K562 (cell line): ENCODE results near the gene LRRC47. TPM values are rescaled to one million over a fixed set of nuclear protein-coding genes. Genes with fewer than 3 reads are reported as not detected.

Experiments used
- ATAC-seq: fragments of 200-7000 bp; cut with Tn5 transposase; 3 replicates; pipeline ENCODE4 v1.9.1; 2020; ENCODE audit warnings: moderate library complexity
- BruUV-seq: library from RNA; stranded (reverse); fragments of 400-500 nt; replicated peaks from 2 replicates; lab custom pipeline; 2021; lab: Mats Ljungman, UMichigan
- CTCF ChIA-PET: fragments of 300-600 bp; formaldehyde crosslinking; extraction: SDS; loops from one replicate; lab custom pipeline; 2021; ENCODE audit warnings: low intra/inter-chr PET ratio; lab: Yijun Ruan, JAX
- POLR2A ChIA-PET: fragments of 300-600, 350-650 bp; sonication (Branson Sonifier 250); formaldehyde crosslinking; extraction: SDS; loops from one replicate; lab custom pipeline; 2021; ENCODE audit warnings: antibody characterized with exemption, inconsistent platforms; lab: Yijun Ruan, JAX
- DNase-seq, 4 experiments: peaks; one replicate each; pipeline versions ENCODE4 v3.0.0 to v3.0.0-alpha.2; 2011 to 2018; ENCODE audit warnings: low spot score in 3 of 4, mixed read lengths in 3 of 4; ENCODE audit errors: extremely low read depth in 1 of 4
- FAIRE-seq: peaks from 2 replicates; lab custom pipeline; 2011; peaks lifted over from hg19 to GRCh38; lab: Jason Lieb, UNC
- H2AFZ ChIP-seq: 2 replicates; pipeline ENCODE4 v1.6.0; 2011; ENCODE audit warnings: low read depth, low read length, control low read depth, inconsistent platforms
- H3K27ac ChIP-seq: fragments of 200-600 bp; 3 replicates; pipeline ENCODE4 v1.8.0; 2011; ENCODE audit warnings: low read depth, mild to moderate bottlenecking, control low read depth, inconsistent platforms, low read length, moderate library complexity, mixed read lengths; ENCODE audit errors: extremely low read depth
- H3K27me3 ChIP-seq, 2 experiments: fragments of 300-600 bp in 1 of 2; 2 replicates in 1 of 2; 3 replicates in 1 of 2; pipeline versions ENCODE4 v1.6.0 to v1.8.0; 2011; ENCODE audit warnings: inconsistent platforms in 2 of 2, low read length in 2 of 2, mild to moderate bottlenecking in 1 of 2, mixed read lengths in 1 of 2, moderate library complexity in 1 of 2; ENCODE audit not compliant: control insufficient read depth in 2 of 2, insufficient read depth in 2 of 2
- H3K36me3 ChIP-seq: fragments of 300-600 bp; 3 replicates; pipeline ENCODE4 v1.8.0; 2011; ENCODE audit warnings: mild to moderate bottlenecking, low read length, inconsistent platforms; ENCODE audit not compliant: control insufficient read depth, insufficient read depth
- H3K4me1 ChIP-seq, 2 experiments: fragments of 200-600 bp in 1 of 2; replicated peaks in 1 of 2; 2 replicates in 1 of 2; 3 replicates in 1 of 2; pipeline versions ENCODE4 v1.5.1 to v1.8.0; 2011; ENCODE audit warnings: inconsistent platforms in 2 of 2, low read length in 2 of 2, mild to moderate bottlenecking in 1 of 2, mixed read lengths in 1 of 2, moderate library complexity in 1 of 2; ENCODE audit not compliant: control insufficient read depth in 2 of 2, insufficient read depth in 2 of 2
- H3K4me2 ChIP-seq: 2 replicates; pipeline ENCODE4 v1.6.1; 2011; ENCODE audit warnings: low read length, control low read depth, inconsistent platforms, mixed read lengths; ENCODE audit not compliant: insufficient read depth
- H3K4me3 ChIP-seq: fragments of 200-600 bp; sonication (generic), shearing (Covaris generic); 2 replicates; pipeline ENCODE4 v1.5.1; 2016; ENCODE audit warnings: control low read depth, inconsistent platforms
- H3K79me2 ChIP-seq: fragments of 200-600 bp; 3 replicates; pipeline ENCODE4 v1.8.0; 2011; ENCODE audit warnings: low read length, inconsistent platforms; ENCODE audit not compliant: control insufficient read depth, insufficient read depth
- H3K9ac ChIP-seq, 2 experiments: 2 replicates each; pipeline versions ENCODE4 v1.6.0 to v1.6.1; 2011; ENCODE audit warnings: low read depth in 2 of 2, low read length in 2 of 2, control low read depth in 1 of 2, inconsistent platforms in 1 of 2, mild to moderate bottlenecking in 1 of 2, mixed read lengths in 1 of 2; ENCODE audit not compliant: insufficient read depth in 1 of 2
- H3K9me1 ChIP-seq: one replicate; pipeline ENCODE4 v1.6.0; 2011; ENCODE audit warnings: inconsistent platforms, mild to moderate bottlenecking, low read length, moderate library complexity; ENCODE audit not compliant: control insufficient read depth, insufficient read depth
- H3K9me3 ChIP-seq: replicated peaks from 2 replicates; pipeline ENCODE4 v1.5.1; 2011; ENCODE audit warnings: low read depth, low read length, inconsistent platforms; ENCODE audit not compliant: control insufficient read depth, insufficient read depth
- H4K20me1 ChIP-seq: replicated peaks from 2 replicates; pipeline ENCODE4 v1.6.1; 2011; ENCODE audit warnings: low read length, inconsistent platforms, mixed read lengths; ENCODE audit not compliant: control insufficient read depth, insufficient read depth
- EGR1 ChIP-seq: fragments of 450-650 bp; conservative IDR thresholded peaks from 2 replicates; pipeline ENCODE4 v1.6.1; 2017; ENCODE audit warnings: mild to moderate bottlenecking
- HDAC8 ChIP-seq: fragments of 450-650 bp; IDR thresholded peaks from 2 replicates; pipeline ENCODE4 v1.6.1; 2016; ENCODE audit warnings: mild to moderate bottlenecking, missing genetic modification characterization, moderate library complexity, missing compliant biosample characterization
- HNRNPLL ChIP-seq: fragments of 200-400 bp; formaldehyde crosslinking; IDR thresholded peaks from 2 replicates; pipeline ENCODE4 v1.6.1; 2017; ENCODE audit warnings: low read length, low read depth, mild to moderate bottlenecking; ENCODE audit not compliant: poor library complexity, severe bottlenecking
- JUN ChIP-seq, 2 experiments: sonication (generic) in 1 of 2; formaldehyde crosslinking in 1 of 2; IDR thresholded peaks; 2 replicates each; pipeline versions ENCODE4 v1.6.1 to v1.8.0; 2012 to 2022; ENCODE audit warnings: borderline replicate concordance in 2 of 2, mild to moderate bottlenecking in 2 of 2, improper control_type of control experiment in 1 of 2, low read depth in 1 of 2, low read length in 1 of 2, missing genetic modification reagents in 1 of 2
- KDM5B ChIP-seq: fragments of 200-600 bp; sonication (generic); IDR thresholded peaks from 2 replicates; pipeline ENCODE4 v1.6.1; 2012; ENCODE audit warnings: low read depth, mild to moderate bottlenecking, moderate library complexity, low read length, control low read depth, inconsistent platforms; ENCODE audit not compliant: insufficient replicate concordance
- PYGO2 ChIP-seq: fragments of 450-650 bp; IDR thresholded peaks from 2 replicates; pipeline ENCODE4 v1.6.1; 2016; ENCODE audit warnings: mild to moderate bottlenecking, missing genetic modification characterization, moderate library complexity, missing compliant biosample characterization
- WGBS: fragments of 100-300 bp; shearing (Covaris generic); methylation state at CpG from one replicate; pipeline ENCODE4 v1.1.6; 2016; ENCODE audit warnings: low coverage, mixed read lengths; ENCODE audit not compliant: insufficient coverage; ENCODE audit errors: missing lambda C conversion rate; 5-methylcytosine and 5-hydroxymethylcytosine counted together
- in situ Hi-C: fragments of 300-500 bp; cut with MboI; formaldehyde crosslinking; loops from 4 replicates; pipeline ENCODE4 v1.15.0; 2018; ENCODE audit warnings: inconsistent platforms, mixed read lengths
- intact Hi-C: fragments of 100-400 bp; cut with micrococcal nuclease; formaldehyde crosslinking; loops from 2 replicates; pipeline ENCODE4 v1.14.2; 2022
- polyA plus RNA-seq, 8 experiments: library from polyadenylated mRNA; depleted of rRNA in 4 of 8; stranded (reverse) in 5 of 8; unstranded in 3 of 8; fragments of >200 nt; fragmentation: Nextera tagmentation in 2 of 8; fragmentation: Illumina TruSeq in 1 of 8; extraction: Ambion mirVana in 2 of 8; extraction: Trizol in 1 of 8; gene quantifications; 2 replicates each; pipeline versions ENCODE4 v1.2.1 to v1.2.3, GENCODE V29; 2011 to 2014; ENCODE audit warnings: inconsistent platforms in 1 of 8, missing spikeins in 1 of 8
- total RNA-seq, 7 experiments: library from RNA; depleted of rRNA in 6 of 7; stranded (reverse); fragments of >200 nt in 6 of 7; fragmentation: Illumina TruSeq in 2 of 7; extraction: Trizol in 2 of 7; gene quantifications; 2 replicates each; pipeline versions ENCODE4 v1.2.1 to v1.2.3, GENCODE V29; 2011 to 2021; ENCODE audit warnings: low replicate concordance in 1 of 7
- TF ChIP-seq, protein P1 (sequence below): fragments of 250-450 bp; sonication (Bioruptor Pico); IDR thresholded peaks from 2 replicates; pipeline ENCODE4 v1.9.0; 2021; ENCODE audit warnings: mild to moderate bottlenecking
- TF ChIP-seq, protein P2 (sequence below): fragments of 250-450 bp; sonication (Bioruptor Pico); IDR thresholded peaks from 2 replicates; pipeline ENCODE4 v1.8.0; 2021; ENCODE audit warnings: moderate library complexity, mild to moderate bottlenecking, inconsistent platforms
- TF ChIP-seq, protein P3 (sequence below), 2 experiments: fragments of 150-350 bp in 1 of 2; IDR thresholded peaks; 2 replicates each; pipeline ENCODE4 v1.6.1; 2012 to 2016; ENCODE audit warnings: low read depth in 2 of 2, low read length in 2 of 2, mild to moderate bottlenecking in 1 of 2, moderate library complexity in 1 of 2

The LRRC47 gene
- total and polyA plus RNA-seq, 9 of the 15 experiments (the other 6 are each of a cell fraction or from before 2014, with no cell fraction given), result 4.6 to 68.0 (median 35.9) TPM

DNA sequence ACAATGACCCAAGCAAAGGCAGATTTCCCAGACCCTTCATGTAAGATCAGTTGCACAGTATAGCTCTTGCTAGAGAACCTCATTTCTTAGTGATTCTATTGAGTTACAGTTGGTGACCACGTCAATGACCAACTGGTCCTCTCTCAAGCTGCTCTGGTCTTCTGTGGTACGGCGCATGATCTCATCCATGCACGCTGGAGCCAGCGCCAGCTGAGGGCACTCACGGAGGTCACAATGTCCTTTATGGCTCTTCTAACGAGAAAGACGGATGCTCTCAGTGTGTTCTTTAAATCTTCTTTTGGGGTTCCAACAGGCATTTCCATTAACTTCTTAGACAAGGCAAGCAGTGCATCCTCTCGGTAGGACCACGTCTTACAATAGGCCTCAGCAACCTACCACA is 38.4 kb upstream of the LRRC47 start:
- no peak for FAIRE-seq
- DNase-seq, result no peak
- POLR2A ChIA-PET, result interaction anchor here (0.8 to 1.6 kb wide), 2 partner anchors 12 to 15 kb away, joined by 3 read pairs; no protein-coding TSS in a partner anchor
- WGBS, result 90% methylated on average over 10 of the region's 10 CpGs
- no peaks in the 10 kb centered on the region for H3K9me3 ChIP-seq
- TF ChIP-seq JUN (IDR thresholded peaks at IDR 0.05; ENCODE audit: borderline replicate concordance, low read depth, low read length) (no peak), JUN (CRISPR knock-in tag; IDR thresholded peaks at IDR 0.05; ENCODE audit: borderline replicate concordance) (no peak), PYGO2 (tag) (no peak), EGR1 (no peak), HDAC8 (tag) (no peak), HNRNPLL (no peak), KDM5B (no peak)
- TF ChIP-seq, protein P1, sequence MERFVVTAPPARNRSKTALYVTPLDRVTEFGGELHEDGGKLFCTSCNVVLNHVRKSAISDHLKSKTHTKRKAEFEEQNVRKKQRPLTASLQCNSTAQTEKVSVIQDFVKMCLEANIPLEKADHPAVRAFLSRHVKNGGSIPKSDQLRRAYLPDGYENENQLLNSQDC (CRISPR knock-in tag), result no peak
- TF ChIP-seq, protein P2, sequence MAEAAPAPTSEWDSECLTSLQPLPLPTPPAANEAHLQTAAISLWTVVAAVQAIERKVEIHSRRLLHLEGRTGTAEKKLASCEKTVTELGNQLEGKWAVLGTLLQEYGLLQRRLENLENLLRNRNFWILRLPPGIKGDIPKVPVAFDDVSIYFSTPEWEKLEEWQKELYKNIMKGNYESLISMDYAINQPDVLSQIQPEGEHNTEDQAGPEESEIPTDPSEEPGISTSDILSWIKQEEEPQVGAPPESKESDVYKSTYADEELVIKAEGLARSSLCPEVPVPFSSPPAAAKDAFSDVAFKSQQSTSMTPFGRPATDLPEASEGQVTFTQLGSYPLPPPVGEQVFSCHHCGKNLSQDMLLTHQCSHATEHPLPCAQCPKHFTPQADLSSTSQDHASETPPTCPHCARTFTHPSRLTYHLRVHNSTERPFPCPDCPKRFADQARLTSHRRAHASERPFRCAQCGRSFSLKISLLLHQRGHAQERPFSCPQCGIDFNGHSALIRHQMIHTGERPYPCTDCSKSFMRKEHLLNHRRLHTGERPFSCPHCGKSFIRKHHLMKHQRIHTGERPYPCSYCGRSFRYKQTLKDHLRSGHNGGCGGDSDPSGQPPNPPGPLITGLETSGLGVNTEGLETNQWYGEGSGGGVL (CRISPR knock-in tag), result no peak
- TF ChIP-seq, protein P3, sequence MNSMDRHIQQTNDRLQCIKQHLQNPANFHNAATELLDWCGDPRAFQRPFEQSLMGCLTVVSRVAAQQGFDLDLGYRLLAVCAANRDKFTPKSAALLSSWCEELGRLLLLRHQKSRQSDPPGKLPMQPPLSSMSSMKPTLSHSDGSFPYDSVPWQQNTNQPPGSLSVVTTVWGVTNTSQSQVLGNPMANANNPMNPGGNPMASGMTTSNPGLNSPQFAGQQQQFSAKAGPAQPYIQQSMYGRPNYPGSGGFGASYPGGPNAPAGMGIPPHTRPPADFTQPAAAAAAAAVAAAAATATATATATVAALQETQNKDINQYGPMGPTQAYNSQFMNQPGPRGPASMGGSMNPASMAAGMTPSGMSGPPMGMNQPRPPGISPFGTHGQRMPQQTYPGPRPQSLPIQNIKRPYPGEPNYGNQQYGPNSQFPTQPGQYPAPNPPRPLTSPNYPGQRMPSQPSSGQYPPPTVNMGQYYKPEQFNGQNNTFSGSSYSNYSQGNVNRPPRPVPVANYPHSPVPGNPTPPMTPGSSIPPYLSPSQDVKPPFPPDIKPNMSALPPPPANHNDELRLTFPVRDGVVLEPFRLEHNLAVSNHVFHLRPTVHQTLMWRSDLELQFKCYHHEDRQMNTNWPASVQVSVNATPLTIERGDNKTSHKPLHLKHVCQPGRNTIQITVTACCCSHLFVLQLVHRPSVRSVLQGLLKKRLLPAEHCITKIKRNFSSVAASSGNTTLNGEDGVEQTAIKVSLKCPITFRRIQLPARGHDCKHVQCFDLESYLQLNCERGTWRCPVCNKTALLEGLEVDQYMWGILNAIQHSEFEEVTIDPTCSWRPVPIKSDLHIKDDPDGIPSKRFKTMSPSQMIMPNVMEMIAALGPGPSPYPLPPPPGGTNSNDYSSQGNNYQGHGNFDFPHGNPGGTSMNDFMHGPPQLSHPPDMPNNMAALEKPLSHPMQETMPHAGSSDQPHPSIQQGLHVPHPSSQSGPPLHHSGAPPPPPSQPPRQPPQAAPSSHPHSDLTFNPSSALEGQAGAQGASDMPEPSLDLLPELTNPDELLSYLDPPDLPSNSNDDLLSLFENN (IDR thresholded peaks at IDR 0.05; ENCODE audit: low read depth in 2 of 2, low read length in 2 of 2), result no peak
- no peaks in the 10 kb centered on the region for H3K79me2 ChIP-seq
- no peak overlapping the region for H3K4me2 ChIP-seq
- H3K4me1 ChIP-seq, result peaks cover 0 to 3% of the 10 kb centered on the region in 2 experiments; a peak in 1 of 5 replicates
- H3K4me3 ChIP-seq, result no peak overlapping the region
- H3K9ac ChIP-seq, result 0 out of 4 replicates have a peak overlapping the region, but pooled peaks of 1 of the 2 experiments have one; percentile 45
- intact Hi-C loops, result no loop called here
- ATAC-seq, result no peak
- in situ Hi-C loops, result no loop called here
- no peak overlapping the region for H2AFZ ChIP-seq
- BruUV-seq, result no TSS peak
- H3K9me1 ChIP-seq, result no peaks in the 10 kb centered on the region
- no peak overlapping the region for H3K27ac ChIP-seq
- CTCF ChIA-PET, result no interaction called here
- H4K20me1 ChIP-seq, result no peaks in the 10 kb centered on the region
- H3K27me3 ChIP-seq, result no peaks in the 10 kb centered on the region
- H3K36me3 ChIP-seq, result peaks cover 81% of the 10 kb centered on the region
